GM12872 (cell line): ENCODE measurements around the gene CENPB.

Source experiments
- CTCF ChIP-seq: IDR thresholded peaks from 3 replicates; pipeline ENCODE4 v1.5.1; 2011; ENCODE audit warnings: low read depth, mild to moderate bottlenecking, low read length, moderate library complexity; ENCODE audit not compliant: insufficient read depth

Gene CENPB

GRCh38 chr20:3739926-3740451 is 46.6 kb downstream of the CENPB start:
- TF ChIP-seq CTCF, result no peak

GRCh38 chr20:3739054-3739925 is 47.2 kb downstream of the CENPB start:
- no peak for TF ChIP-seq CTCF

- no peak for TF ChIP-seq CTCF
These were observed 48.2 kb downstream of the CENPB start for GRCh38 chr20:3738111-3739053.

GRCh38 chr20:3735768-3736167 is 50.8 kb downstream of the CENPB start:
- no peak for TF ChIP-seq CTCF

GRCh38 chr20:3734111-3734843 is 52.3 kb downstream of the CENPB start:
- no peak for TF ChIP-seq CTCF
